PC-3 (cell line): ENCODE measurements around the gene FAM174B.

Experiments used
- CTCF ChIP-seq: fragments of 300-600 bp; sonication (generic); conservative IDR thresholded peaks from 2 replicates; pipeline ENCODE4 v1.5.1; 2017; ENCODE audit warnings: antibody characterized with exemption, low read depth, mild to moderate bottlenecking, low read length
- EZH2 ChIP-seq: fragments of 300-600 bp; sonication (generic); IDR thresholded peaks from one replicate; pipeline ENCODE4 v1.6.1; 2017; ENCODE audit warnings: antibody characterized with exemption, mild to moderate bottlenecking, low read length; ENCODE audit not compliant: unreplicated experiment

DNA sequence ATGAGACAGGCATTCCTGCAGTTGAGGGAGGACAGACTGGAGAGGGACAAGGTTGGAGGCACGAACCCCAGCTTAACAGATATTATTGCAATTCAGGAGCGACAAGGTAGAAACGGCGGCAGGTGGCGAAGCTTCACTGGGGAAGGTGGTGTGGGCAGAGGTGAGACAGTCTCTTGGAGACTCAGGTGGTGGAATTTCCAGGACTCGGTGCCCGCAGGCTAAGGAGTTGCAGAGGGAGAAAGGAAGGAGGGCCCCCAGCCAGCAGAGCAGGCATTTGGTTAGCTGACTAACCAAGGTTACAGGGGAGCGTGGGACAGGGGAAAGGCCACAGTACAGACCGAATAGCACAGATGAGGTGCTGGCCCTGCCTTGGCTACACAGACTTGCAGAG, 3.0 kb downstream of the FAM174B start:
- TF ChIP-seq EZH2 = no peak
- TF ChIP-seq CTCF = no peak
